H1 (cell line): ENCODE results near the gene GPR162.

Experiments
- CEBPB ChIP-seq: IDR thresholded peaks from 2 replicates; pipeline ENCODE4 v1.6.1; 2012; ENCODE audit warnings: low read depth, low read length
- EP300 ChIP-seq, 2 experiments: IDR thresholded peaks; 1 replicate in 1 of 2; 2 replicates in 1 of 2; pipeline ENCODE4 v1.6.1; 2011 to 2012; ENCODE audit warnings: low read depth in 2 of 2, low read length in 2 of 2, mild to moderate bottlenecking in 2 of 2, borderline replicate concordance in 1 of 2, inconsistent platforms in 1 of 2, moderate library complexity in 1 of 2
- EZH2 ChIP-seq: fragments of 200-600 bp; sonication (generic); IDR thresholded peaks from 2 replicates; pipeline ENCODE4 v1.7.1; 2012; ENCODE audit warnings: low read depth, mild to moderate bottlenecking, moderate library complexity, low read length, inconsistent platforms; ENCODE audit not compliant: severe bottlenecking
- HDAC2 ChIP-seq, 2 experiments: fragments of 300-600 bp in 1 of 2; sonication (generic) in 1 of 2; IDR thresholded peaks; 2 replicates each; pipeline ENCODE4 v1.6.1; 2011 to 2012; ENCODE audit warnings: low read depth in 2 of 2, low read length in 2 of 2, mild to moderate bottlenecking in 2 of 2, moderate library complexity in 2 of 2, borderline replicate concordance in 1 of 2, inconsistent platforms in 1 of 2
- KDM4A ChIP-seq: IDR thresholded peaks from one replicate; pipeline ENCODE4 v1.7.1; 2012; ENCODE audit warnings: low read depth, mild to moderate bottlenecking, moderate library complexity, low read length, inconsistent platforms; ENCODE audit not compliant: severe bottlenecking
- POLR2A ChIP-seq, 2 experiments: IDR thresholded peaks; 1 replicate in 1 of 2; 2 replicates in 1 of 2; pipeline ENCODE4 v1.6.1; 2011; ENCODE audit warnings: low read depth in 2 of 2, low read length in 2 of 2, mild to moderate bottlenecking in 2 of 2; ENCODE audit errors: control extremely low read depth in 1 of 2
- RNF2 ChIP-seq: fragments of 200-900, 300-1000 bp; sonication (generic); IDR thresholded peaks from 2 replicates; pipeline ENCODE4 v1.7.1; 2016; ENCODE audit warnings: borderline replicate concordance, low read depth, mild to moderate bottlenecking, antibody characterized with exemption, low read length; ENCODE audit not compliant: poor library complexity, severe bottlenecking; ENCODE audit errors: missing control alignments
- SIN3A ChIP-seq, 2 experiments: IDR thresholded peaks in 1 of 2; conservative IDR thresholded peaks in 1 of 2; 2 replicates each; pipeline ENCODE4 v1.6.1; 2011 to 2012; ENCODE audit warnings: low read length in 2 of 2, improper control_type of control experiment in 1 of 2, low read depth in 1 of 2, mild to moderate bottlenecking in 1 of 2
- USF2 ChIP-seq: IDR thresholded peaks from 2 replicates; pipeline ENCODE4 v1.6.1; 2011; ENCODE audit warnings: low read length, improper control_type of control experiment
- TF ChIP-seq, protein P1 (sequence below), 3 experiments: IDR thresholded peaks; 1 replicate in 2 of 3; 2 replicates in 1 of 3; pipeline versions ENCODE4 v1.5.1 to v1.6.1; 2011; ENCODE audit warnings: low read length in 3 of 3, mild to moderate bottlenecking in 3 of 3, inconsistent platforms in 2 of 3, low read depth in 1 of 3, moderate library complexity in 1 of 3; ENCODE audit not compliant: insufficient read depth in 1 of 3; ENCODE audit errors: control extremely low read depth in 1 of 3

DNA sequence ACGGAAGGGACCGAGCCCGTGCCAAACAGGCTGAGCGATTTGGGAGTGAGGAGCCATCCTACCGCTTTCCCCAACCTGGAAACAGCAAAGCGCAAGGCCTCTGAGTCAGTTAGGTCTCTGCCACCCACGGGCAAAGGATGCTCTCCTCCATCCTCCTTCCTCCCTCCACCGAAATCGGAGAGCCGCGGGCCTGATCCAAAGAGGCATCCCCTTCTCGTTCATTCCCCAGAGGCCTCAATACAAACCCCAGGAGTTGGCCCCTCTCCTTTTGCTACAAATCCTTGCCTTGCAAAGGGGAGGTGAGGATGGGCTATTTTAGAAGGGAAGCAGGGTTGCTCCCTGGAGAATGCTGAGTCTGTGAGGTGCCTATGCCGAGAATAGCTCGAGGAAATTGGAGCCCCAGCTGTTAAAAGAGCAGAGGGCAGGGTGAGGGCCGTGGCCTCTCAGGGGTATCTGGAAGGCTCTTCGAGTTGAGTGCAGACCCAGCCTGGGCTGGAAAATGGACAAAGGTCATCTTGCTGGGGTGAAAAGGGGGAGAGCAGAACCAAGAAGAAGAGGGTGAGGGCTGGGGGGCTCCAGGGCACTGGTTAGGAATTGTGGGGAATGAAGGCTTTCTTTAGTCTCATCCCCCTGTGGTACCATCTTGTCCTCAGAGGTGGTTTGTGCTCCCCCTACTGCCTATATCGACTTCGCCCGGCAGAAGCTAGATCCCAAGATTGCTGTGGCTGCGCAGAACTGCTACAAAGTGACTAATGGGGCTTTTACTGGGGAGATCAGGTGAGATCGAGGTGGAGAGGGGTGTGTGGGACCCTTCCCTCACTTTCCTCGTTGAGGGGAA, 46.8 kb downstream of the GPR162 start:
- TF ChIP-seq, protein P1, sequence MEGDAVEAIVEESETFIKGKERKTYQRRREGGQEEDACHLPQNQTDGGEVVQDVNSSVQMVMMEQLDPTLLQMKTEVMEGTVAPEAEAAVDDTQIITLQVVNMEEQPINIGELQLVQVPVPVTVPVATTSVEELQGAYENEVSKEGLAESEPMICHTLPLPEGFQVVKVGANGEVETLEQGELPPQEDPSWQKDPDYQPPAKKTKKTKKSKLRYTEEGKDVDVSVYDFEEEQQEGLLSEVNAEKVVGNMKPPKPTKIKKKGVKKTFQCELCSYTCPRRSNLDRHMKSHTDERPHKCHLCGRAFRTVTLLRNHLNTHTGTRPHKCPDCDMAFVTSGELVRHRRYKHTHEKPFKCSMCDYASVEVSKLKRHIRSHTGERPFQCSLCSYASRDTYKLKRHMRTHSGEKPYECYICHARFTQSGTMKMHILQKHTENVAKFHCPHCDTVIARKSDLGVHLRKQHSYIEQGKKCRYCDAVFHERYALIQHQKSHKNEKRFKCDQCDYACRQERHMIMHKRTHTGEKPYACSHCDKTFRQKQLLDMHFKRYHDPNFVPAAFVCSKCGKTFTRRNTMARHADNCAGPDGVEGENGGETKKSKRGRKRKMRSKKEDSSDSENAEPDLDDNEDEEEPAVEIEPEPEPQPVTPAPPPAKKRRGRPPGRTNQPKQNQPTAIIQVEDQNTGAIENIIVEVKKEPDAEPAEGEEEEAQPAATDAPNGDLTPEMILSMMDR (IDR thresholded peaks at IDR 0.05; ENCODE audit: control extremely low read depth in 1 of 3, insufficient read depth in 1 of 3, low read depth in 1 of 3, low read length in 3 of 3): peak in 1 of 3 experiments; percentile 28; a peak in 1 of 4 replicates
- no peak for TF ChIP-seq EP300 (IDR thresholded peaks at IDR 0.05; ENCODE audit: borderline replicate concordance in 1 of 2, low read depth in 2 of 2, low read length in 2 of 2)
- TF ChIP-seq HDAC2 (IDR thresholded peaks at IDR 0.05; ENCODE audit: borderline replicate concordance in 1 of 2, low read depth in 2 of 2, low read length in 2 of 2): no peak
- TF ChIP-seq POLR2A (IDR thresholded peaks at IDR 0.05; ENCODE audit: control extremely low read depth in 1 of 2, low read depth in 2 of 2, low read length in 2 of 2): no peak
- TF ChIP-seq KDM4A: no peak
- no peak for TF ChIP-seq CEBPB
- no peak for TF ChIP-seq EZH2
- TF ChIP-seq USF2: no peak
- no peak; a peak in 1 of 4 replicates for TF ChIP-seq SIN3A (conservative IDR thresholded peaks at IDR 0.05 in 1 of 2, IDR thresholded peaks at IDR 0.05 in 1 of 2; ENCODE audit: low read depth in 1 of 2, low read length in 2 of 2)
- TF ChIP-seq RNF2: no peak
